Superior temporal gyrus (tissue), 1 donor: ENCODE measurements around the gene CRYBG1.

Source experiments
- DNase-seq: peaks from one replicate; pipeline ENCODE4 v3.0.0-alpha.2; 2016; ENCODE audit errors: extremely low spot score

CRYBG1 gene, protein sequence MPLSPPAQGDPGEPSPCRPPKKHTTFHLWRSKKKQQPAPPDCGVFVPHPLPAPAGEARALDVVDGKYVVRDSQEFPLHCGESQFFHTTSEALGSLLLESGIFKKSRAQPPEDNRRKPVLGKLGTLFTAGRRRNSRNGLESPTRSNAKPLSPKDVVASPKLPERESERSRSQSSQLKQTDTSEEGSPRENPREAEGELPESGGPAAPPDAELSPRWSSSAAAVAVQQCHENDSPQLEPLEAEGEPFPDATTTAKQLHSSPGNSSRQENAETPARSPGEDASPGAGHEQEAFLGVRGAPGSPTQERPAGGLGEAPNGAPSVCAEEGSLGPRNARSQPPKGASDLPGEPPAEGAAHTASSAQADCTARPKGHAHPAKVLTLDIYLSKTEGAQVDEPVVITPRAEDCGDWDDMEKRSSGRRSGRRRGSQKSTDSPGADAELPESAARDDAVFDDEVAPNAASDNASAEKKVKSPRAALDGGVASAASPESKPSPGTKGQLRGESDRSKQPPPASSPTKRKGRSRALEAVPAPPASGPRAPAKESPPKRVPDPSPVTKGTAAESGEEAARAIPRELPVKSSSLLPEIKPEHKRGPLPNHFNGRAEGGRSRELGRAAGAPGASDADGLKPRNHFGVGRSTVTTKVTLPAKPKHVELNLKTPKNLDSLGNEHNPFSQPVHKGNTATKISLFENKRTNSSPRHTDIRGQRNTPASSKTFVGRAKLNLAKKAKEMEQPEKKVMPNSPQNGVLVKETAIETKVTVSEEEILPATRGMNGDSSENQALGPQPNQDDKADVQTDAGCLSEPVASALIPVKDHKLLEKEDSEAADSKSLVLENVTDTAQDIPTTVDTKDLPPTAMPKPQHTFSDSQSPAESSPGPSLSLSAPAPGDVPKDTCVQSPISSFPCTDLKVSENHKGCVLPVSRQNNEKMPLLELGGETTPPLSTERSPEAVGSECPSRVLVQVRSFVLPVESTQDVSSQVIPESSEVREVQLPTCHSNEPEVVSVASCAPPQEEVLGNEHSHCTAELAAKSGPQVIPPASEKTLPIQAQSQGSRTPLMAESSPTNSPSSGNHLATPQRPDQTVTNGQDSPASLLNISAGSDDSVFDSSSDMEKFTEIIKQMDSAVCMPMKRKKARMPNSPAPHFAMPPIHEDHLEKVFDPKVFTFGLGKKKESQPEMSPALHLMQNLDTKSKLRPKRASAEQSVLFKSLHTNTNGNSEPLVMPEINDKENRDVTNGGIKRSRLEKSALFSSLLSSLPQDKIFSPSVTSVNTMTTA (N-terminal part only)

DNA sequence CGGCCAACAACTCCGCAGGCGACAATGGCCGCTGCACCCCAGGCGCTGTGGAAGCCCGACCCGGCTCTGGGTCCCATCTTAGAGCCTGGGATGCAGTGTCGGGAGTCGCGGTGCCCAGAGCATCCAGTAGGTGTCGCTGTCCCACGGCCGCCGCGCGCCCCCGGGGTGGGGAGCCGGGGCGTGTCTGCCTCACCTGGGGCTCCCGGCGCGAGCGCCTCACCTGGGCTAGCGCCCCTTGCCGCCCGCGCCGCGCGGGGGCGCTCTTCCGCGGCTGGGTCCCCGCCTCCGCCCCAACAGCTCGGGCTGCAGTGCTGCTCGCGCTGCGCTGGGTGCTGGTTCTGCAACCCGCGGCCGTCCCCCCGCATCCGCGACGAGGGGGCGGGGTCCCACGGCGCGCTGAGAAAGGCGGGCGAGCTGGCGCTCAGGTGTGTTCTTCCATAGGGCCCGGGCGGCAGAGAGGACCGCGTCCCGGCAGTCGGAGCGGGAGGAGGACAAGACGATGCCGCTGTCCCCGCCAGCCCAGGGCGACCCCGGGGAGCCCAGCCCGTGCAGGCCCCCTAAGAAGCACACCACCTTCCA is at the start of gene CRYBG1:
TSS of gene CRYBG1 (plus strand) at position 308 of the 579 bp plus-strand sequence. CDS start at position 500, 192 bp downstream.
- no peak for DNase-seq

DNA sequence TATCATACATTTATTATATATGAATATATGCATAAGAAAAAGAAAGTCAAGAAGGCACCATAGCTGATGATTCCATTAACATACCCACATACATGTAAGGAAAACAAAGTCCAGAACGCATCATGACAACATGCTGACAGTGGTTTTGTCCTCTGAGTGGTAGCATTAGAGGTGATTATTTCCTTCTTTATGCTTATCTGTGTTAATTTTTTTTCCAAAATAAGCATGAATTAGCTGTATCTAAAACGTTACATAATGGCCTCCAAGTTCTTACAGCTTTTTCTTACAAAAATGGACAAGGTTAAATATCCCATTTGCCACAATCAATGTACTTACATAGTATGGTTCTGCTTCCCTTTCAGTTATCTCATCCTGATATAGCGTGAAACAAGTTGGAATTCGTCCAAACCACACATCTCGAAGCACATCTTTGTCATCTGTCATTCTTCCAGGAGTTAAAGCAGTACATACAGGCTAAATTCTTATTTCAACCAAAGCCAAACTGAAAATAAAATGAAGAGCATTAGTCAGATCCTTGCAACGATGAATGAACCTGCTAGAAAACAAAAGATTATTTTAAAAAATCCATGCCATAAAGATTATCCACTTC is 44.6 kb upstream of the CRYBG1 start:
- peak; percentile 37 for DNase-seq

DNA sequence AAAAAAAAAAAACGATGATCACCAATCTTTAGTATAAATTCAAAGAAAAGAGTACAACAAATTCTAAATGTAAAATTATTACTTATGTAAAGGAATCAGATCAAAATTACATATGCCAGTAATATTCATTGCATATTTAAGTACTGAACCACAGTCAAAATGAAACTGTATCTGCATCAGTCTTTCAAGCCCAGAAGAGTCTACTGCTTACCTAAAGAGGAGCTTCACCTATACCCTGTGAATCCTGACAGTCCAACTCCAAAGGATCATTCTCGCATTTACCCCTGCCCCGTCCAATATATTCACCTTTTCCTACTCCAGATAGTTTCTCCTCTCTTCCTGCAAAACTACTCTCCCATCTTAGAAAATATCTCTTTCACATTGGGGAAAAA is 44.1 kb upstream of the CRYBG1 start:
- no peak for DNase-seq

- DNase-seq: no peak
Measured at GRCh38 chr6:106318061-106318460, 42.5 kb upstream of the CRYBG1 start.

DNA sequence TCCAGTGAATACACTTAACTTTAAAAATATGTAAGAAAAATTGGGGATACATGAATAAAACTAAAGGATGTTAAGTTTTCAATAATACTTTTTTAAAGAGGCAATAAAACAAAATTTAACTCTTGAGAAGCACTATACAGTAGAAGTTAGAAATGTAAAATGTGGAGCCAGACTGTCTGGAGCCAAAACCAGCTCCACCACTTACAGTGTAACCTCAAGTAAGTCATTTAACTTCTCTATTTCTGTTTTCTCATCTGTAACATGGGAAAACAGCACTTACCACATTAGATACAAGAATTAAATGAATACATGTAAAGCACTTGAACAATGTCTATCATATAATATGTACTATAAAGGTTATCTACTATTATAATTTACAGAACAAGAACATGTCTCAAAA is 41.7 kb upstream of the CRYBG1 start:
- no peak for DNase-seq

DNA sequence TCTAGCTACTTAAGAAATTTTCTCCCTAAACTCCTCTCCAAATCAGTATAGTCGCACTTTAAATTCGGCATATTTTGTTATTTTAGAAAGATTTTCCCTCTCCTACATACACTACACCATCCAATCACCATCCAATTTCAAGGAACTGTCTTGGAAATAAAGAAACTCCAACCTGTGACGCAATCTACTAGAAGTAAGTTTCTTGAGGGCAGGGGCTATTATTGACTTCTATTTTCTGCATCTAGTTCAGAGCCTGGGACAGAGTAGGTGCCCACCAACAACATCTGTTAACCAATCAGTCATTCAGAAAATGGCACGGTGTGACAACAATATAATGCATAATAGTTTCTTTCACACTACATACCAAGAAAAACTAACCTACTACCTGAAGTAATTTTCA is 38.6 kb upstream of the CRYBG1 start:
- no peak for DNase-seq

DNA sequence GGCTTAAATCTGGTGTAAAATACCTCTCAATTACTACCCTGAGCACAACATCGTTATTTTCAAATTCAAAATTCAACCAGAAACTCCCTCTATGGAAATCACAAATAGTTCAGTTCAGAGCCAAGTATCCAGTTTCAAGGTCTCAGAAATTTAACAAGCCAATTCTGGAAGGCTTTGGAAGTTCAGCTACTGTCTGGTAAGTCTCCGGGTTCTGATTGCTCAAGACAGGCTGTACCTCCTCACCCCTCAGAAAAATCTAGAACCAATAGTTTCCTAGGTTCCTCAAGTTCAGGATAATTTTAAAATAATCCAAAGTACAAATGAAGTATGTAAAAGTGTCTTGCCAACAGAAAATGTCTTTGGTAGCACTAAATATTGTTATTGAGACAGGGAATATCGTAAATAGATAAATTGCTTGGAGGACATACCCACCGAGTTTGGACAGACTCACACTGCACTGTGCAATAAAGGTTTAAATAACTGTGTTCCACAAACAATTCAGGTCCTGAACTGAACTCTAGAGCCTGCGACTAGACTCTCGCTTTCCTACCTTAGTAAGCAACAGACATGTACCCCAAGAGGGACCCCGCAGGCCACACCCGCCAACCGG is 35.7 kb upstream of the CRYBG1 start:
- DNase-seq: no peak

DNA sequence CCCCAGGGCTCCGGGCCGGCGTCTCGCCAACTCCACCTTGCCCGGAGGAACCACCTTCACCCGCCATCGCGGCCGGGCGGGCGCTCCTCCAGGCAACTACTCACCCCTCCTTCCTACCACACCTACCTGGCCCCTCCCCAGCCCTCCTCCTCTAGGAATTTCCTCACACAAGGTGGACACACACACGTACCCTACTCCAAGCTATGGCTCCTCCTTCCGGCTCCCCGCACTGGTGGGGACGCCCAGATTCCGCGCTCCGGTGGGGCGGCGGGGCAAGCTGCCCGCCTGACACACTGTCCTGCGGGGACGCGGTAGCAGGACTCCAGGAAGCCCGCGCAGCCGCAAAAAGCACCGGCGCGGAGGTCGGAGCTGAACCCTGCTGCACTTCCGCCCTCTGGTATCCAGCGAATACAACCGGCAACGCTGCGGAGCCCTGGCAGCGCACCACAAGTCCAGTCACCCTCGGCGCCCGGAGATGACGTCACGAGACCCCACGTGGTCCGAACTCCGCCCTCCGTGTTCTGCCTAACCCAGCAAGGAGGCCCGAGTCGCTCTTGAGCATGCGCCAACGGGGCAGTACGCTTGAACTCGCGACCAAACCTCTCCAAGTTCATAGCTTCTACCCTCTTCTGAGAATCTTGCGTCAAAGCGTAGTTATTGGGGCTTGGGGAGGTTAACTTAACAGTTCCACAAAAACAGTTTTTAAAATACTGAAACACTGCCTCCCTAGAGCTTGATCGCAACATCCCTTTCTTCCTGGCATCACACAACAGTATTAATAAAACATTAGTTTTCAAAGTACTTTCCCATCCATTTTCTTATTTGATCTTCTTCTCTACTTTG is 35.0 kb upstream of the CRYBG1 start, which contains the start of gene ATG5:
TSS of gene ATG5 (minus strand) at position 425 of the 843 bp plus-strand sequence. CDS start 9,552 bp downstream, outside the sequence.
- DNase-seq: peak; percentile 99

DNA sequence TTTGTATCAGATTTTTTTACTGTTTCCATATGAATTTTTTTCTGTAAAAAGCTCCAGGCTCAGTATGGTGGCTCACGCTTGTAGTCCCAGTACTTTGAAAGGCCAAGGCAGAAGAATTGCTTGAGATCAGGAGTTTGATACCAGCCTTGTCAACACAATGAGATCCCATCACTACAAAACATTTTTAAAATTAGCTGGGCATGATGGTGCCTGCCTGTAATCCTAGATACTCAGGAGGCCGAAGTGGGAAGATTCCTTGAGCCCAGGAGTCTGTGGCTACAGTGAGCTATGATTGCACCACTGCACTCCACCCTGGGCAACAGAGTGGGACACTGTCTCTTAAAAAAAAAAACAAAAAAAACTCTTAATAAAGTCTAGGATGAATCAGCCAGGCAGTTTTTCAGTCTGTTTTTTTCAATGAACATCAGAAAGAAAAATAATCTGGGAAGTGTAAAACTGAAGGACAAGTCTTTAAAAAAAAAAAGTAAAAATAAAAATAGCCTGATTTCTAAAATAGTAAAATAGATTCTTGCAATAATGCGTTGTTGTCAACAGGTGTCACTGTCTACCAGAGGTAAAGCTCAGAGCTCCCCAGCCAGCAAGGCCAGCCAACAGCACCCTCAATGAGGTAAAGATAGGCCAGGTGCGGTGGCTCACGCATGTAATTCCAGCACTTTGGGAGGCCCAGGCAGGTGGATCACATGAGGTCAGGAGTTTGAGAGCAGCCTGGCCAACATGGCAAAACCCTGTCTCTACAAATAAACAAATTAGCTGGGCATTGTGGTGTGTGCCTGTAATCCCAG is 25.7 kb upstream of the CRYBG1 start:
- DNase-seq: peak; percentile 28

DNA sequence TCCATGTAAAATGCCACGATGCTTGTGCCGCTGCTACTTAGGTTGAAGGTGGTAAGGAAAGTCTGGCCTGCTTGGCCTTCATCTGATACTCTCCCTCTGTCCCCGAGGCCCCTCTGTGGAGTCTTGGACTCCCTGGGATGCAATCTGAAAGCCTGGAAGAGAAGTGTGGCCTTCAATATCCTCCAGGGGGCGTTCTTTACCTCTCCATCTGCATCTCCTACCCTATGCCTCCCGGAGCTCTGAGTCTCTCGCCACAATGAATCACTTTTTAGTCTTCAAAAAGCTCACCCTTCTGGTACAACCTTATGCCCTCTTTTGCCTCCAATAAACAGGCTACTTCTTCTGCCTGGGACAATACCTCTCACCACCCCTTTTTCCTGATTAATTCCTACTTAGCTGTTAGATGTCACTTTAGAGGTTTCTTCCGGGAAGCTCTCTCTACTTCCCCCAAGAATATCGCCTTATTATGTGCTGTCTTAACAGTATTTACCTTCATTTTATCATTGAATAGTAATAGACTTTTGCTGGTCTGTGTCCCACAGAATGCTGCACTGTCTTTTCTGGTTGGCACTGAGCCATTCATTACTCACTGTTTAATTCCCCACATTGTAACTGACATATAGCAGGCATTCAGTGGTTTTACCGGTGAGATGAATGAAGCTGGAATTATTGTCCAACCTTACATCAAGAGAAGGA is 21.0 kb upstream of the CRYBG1 start:
- peak; percentile 79 for DNase-seq

GRCh38 chr6:106347219-106347618 is 13.3 kb upstream of the CRYBG1 start:
- no peak for DNase-seq

DNA sequence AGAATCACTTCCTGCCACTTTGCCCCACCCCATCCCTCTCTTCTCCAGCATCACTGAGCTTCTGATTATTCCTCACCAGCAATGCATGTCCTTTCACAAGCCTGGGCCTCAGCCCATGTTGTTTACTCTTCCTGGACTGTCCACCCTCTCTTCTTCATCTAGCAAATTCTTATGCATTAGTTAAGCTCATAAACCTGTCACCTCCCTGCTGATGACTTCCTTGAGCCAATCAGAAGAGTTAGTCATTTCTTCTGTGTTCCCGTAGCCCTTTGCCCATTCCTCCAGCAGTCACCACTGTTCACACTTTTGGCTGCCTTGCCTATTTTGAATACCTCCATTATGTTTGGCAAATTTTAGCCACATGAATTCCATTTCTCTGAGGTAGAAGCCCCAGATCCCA is 4.1 kb upstream of the CRYBG1 start:
- no peak for DNase-seq

- DNase-seq: no peak
Measured at GRCh38 chr6:106359959-106360409, 533 bp upstream of the CRYBG1 start.

- no peak for DNase-seq
Measured at GRCh38 chr6:106360989-106361430, 493 bp downstream of the CRYBG1 start.

DNA sequence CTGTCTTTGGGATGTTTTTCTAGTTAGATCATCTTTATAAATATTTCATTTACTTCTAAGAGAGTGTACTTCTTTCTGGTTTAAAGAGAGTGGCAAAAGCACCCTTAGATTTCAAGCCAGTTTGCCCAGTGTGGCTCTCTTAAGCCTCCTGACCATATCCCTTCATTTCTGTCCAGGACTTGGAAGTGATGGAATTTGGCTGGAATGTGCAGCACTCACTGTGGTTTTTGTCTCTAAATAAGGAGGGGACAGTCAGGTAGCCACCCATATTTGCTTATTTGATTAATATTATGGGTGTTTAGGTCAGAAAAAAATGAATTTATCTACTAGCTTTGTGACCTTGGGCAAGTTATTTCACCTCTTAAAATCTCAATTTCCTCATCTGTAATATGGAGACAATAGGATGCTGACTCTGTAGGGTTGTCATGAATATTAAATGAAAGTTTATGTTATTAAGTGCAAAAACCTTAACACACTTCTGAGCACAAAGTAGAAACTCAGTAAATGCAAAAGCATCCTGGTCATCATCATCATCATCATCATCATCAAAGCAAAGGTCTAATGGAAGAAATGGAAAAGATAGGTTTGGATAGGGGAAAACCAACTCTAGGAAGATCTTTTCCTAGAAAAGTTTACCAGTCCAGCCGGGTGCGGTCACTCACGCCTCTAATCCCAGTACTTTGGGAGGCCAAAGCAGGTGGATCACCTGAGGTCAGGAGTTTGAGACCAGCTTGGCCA is 3.1 kb downstream of the CRYBG1 start:
- DNase-seq: no peak

- DNase-seq: no peak
Measured at GRCh38 chr6:106369739-106370138, 9.2 kb downstream of the CRYBG1 start.

GRCh38 chr6:106370639-106371038 is 10.1 kb downstream of the CRYBG1 start:
- no peak for DNase-seq
